Adrenal gland (tissue), 12 donors: ENCODE data around the gene MRPL57. TPM values are rescaled to one million over a fixed set of nuclear protein-coding genes. Genes with fewer than 3 reads are reported as not detected.
"Not testable (repeated sequence)": the region's sequence is repeated elsewhere in the genome, so short reads cannot be mapped to it uniquely, and the experiment has no call there.

ENCODE experiments used
- DNase-seq, 7 donors: peaks; one replicate each; pipeline ENCODE4 v3.0.0-alpha.2; 2019 to 2020
- H3K27ac ChIP-seq, 5 donors: fragments of 200-600 bp; sonication (generic) in 4 of 5; 1 replicate in 3 of 5; 2 replicates in 2 of 5; pipeline versions ENCODE4 v1.5.1 to v1.8.0; 2016 to 2020; ENCODE audit warnings: mild to moderate bottlenecking in 1 of 5
- H3K27me3 ChIP-seq: fragments of 200-600 bp; 2 replicates; pipeline ENCODE4 v1.8.0; 2021
- H3K36me3 ChIP-seq, 2 donors: fragments of 200-600 bp; replicated peaks in 1 of 2; 1 replicate in 1 of 2; 2 replicates in 1 of 2; pipeline versions ENCODE4 v1.5.1 to v1.8.0; 2018 to 2022
- H3K4me1 ChIP-seq, 2 donors: fragments of 200-600 bp; replicated peaks in 1 of 2; 1 replicate in 1 of 2; 2 replicates in 1 of 2; pipeline versions ENCODE4 v1.5.1 to v1.8.0; 2018 to 2021
- H3K4me3 ChIP-seq, 4 donors: fragments of 200-600 bp; sonication (generic) in 3 of 4; one replicate each; pipeline ENCODE4 v1.5.1; 2016 to 2018
- H3K9me3 ChIP-seq, 3 donors: fragments of 200-600 bp; sonication (generic) in 1 of 3; replicated peaks in 1 of 3; 1 replicate in 2 of 3; 2 replicates in 1 of 3; pipeline versions ENCODE4 v1.5.1 to v1.8.0; 2016 to 2021
- CTCF ChIP-seq, 6 experiments: fragments of 450-650 bp in 4 of 6; fragments of 200-600 bp in 2 of 6; sonication (generic) in 1 of 6; IDR thresholded peaks; 1 replicate in 5 of 6; 2 replicates in 1 of 6; pipeline versions ENCODE4 v1.5.1 to v1.8.0; 2016 to 2021; ENCODE audit warnings: antibody characterized with exemption in 6 of 6, mild to moderate bottlenecking in 2 of 6, moderate library complexity in 1 of 6
- POLR2A ChIP-seq, 2 donors: fragments of 450-650 bp; IDR thresholded peaks; one replicate each; pipeline ENCODE4 v1.6.1; 2017; ENCODE audit warnings: antibody characterized with exemption in 2 of 2, mild to moderate bottlenecking in 2 of 2, moderate library complexity in 1 of 2
- WGBS, 4 donors: extraction: QIAGEN DNeasy Blood & Tissue Kit in 2 of 4; methylation state at CpG; one replicate each; pipeline versions ENCODE4 v1.1.5 to v1.1.7; 2013 to 2017; 5-methylcytosine and 5-hydroxymethylcytosine counted together
- intact Hi-C, 2 donors: fragments of 100-400 bp; cut with DNase I; formaldehyde crosslinking; loops; one replicate each; pipeline versions ENCODE4 v1.14.1 to v1.15.0; 2022 to 2023
- polyA plus RNA-seq, 3 donors: library from polyadenylated mRNA; stranded (reverse); fragments of 200-250 nt in 2 of 3; fragments of 350-450 nt in 1 of 3; fragmentation: Illumina TruSeq in 1 of 3; extraction: RNeasy Lipid Tissue Mini Kit (QIAGEN cat#74804) in 1 of 3; gene quantifications; one replicate each; pipeline ENCODE4 v1.2.3, GENCODE V29; 2013 to 2014
- total RNA-seq, 9 donors: library from RNA; depleted of rRNA in 4 of 9; stranded (reverse); fragments of >200 nt in 4 of 9; fragments of 120-200 nt in 1 of 9; fragmentation: NEBNext Ultra II Directional in 1 of 9; extraction: Animal tissue kit (Norgen Biotek cat#: 25700) in 1 of 9; gene quantifications; one replicate each; pipeline versions ENCODE4 v1.1.0 to v1.2.4, GENCODE V29; 2013 to 2023
- donor health status: healthy with polysubstance abuse.
- donor health status: Bipolar disorder and iron deficiency.
- donor health status: DM: yes; HTN: yes; CAD: no.
- donor health status: DM: no; HTN: no; CAD: no.
- donor health status: DM: no; HTN: no; CAD: no.
- donor health status: DM: yes; HTN: yes; CAD: no.

MRPL57 gene
- total and polyA plus RNA-seq, 12 donors, result 28.5 to 71.0 (median 37.1) TPM

DNA sequence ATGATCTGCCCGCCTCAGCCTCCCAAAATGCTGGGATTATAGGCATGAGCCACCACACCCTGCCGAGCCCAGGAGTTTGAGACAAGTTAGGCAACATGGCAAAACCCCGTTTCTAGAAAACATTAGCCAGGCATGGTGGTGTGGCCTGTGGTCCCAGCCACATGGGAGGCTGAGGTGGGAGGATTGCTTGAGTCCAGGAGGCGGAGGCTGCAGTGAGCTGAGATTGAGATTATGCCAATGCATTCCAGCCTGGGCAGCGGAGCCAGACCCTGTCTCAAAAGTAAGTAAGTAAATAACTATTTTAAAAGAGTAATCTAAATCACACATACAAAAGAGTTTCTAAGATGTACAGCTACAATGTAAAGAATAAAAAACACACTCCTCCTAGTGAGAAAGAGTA, 42.0 kb upstream of the MRPL57 start:
- Histone ChIP-seq H3K4me3 (no peak overlapping the region), H3K27me3 (peaks cover 7% of the 10 kb centered on the region), H3K4me1 (peaks cover 0 to 2% of the 10 kb centered on the region in 2 donors), H3K36me3 (no peaks in the 10 kb centered on the region), H3K27ac (no peak overlapping the region), H3K9me3 (no peaks in the 10 kb centered on the region)
- no peak for DNase-seq
- TF ChIP-seq POLR2A (IDR thresholded peaks at IDR 0.05) (no peak), CTCF (IDR thresholded peaks at IDR 0.05) (no peak)
- intact Hi-C loops, result loop anchor here (5.0 to 10.0 kb wide), 2 partner anchors 190 to 192 kb away; no protein-coding TSS in a partner anchor
- 57 to 87% (median 69%) methylated on average over 5 of the region's 5 CpGs for whole genome bisulfite sequencing, 4 donors

DNA sequence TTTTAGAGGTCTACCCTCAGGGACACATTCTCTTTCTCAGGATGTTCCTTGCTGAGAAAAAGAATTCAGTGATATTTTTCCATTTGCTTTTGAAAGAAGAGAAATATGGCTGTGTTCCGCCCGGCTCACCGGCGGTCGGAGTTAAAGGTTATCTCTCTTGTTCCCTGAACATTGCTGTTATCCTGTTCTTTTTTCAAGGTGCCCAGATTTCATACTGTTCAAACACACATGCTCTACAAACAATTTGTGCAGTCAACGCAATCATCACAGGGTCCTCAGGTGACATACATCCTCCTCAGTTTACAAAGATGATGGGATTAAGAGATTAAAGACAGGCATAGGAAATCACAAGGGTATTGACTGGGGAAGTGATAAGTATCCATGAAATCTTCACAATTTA, 40.6 kb upstream of the MRPL57 start:
- intact Hi-C loops, result loop anchor here in 1 of 2 donors (10.0 kb wide), 1 partner anchor 191 kb away; no protein-coding TSS in a partner anchor
- not testable (repeated sequence) for H3K9me3 ChIP-seq
- WGBS, 4 donors, result 65 to 72% (median 71%) methylated on average over 6 of the region's 6 CpGs

GRCh38 chr13:21137696-21138095, 38.8 kb upstream of the MRPL57 start:
- Histone ChIP-seq H3K4me1 (peaks cover 13 to 22% of the 10 kb centered on the region in 2 donors), H3K36me3 (no peaks in the 10 kb centered on the region), H3K27ac (no peak overlapping the region), H3K27me3 (peaks cover 7% of the 10 kb centered on the region), H3K4me3 (no peak overlapping the region), H3K9me3 (no peaks in the 10 kb centered on the region)
- TF ChIP-seq POLR2A (IDR thresholded peaks at IDR 0.05) (no peak), CTCF (IDR thresholded peaks at IDR 0.05) (no peak)
- peak in 2 of 7 donors; percentile 24 to 32 for DNase-seq
- intact Hi-C loops, result loop anchor here in 1 of 2 donors (10.0 kb wide), 1 partner anchor 193 kb away; no protein-coding TSS in a partner anchor
- 55 to 64% (median 60%) methylated on average over 4 to 5 of the region's 5 CpGs for WGBS, 4 donors

More for the DNA sequence above, 40.6 kb upstream of the MRPL57 start:
- H3K4me1 ChIP-seq, H3K4me3 ChIP-seq, DNase-seq, H3K36me3 ChIP-seq, H3K27ac ChIP-seq, H3K27me3 ChIP-seq: not testable (repeated sequence)

DNA sequence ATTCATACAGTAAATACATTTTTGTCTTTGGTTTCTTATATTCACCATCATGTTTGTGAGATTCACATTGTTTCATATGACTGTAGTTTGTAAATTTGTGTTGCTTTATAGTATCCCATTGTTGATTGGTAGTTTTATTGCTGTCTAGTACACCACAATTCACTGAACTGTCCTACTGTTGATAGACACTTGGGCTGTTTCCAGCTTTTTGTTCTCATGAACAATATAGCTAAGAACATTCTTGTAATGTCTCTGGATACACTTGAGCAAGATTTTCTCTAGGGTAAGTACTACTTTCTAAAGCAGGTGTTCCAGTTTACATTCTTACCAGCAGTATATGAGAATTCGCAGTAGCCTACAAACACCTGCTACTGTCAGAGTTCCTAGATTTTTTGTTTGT, 37.9 kb upstream of the MRPL57 start:
- no peak overlapping the region for H3K27ac ChIP-seq
- no peaks in the 10 kb centered on the region for H3K9me3 ChIP-seq
- no peak for TF ChIP-seq POLR2A (IDR thresholded peaks at IDR 0.05)
- peaks cover 13 to 31% of the 10 kb centered on the region in 2 donors for H3K4me1 ChIP-seq
- intact Hi-C loops, result loop anchor here in 1 of 2 donors (10.0 kb wide), 1 partner anchor 194 kb away; no protein-coding TSS in a partner anchor
- H3K27me3 ChIP-seq, result peaks cover 7% of the 10 kb centered on the region
- no peaks in the 10 kb centered on the region for H3K36me3 ChIP-seq
- 73 to 97% (median 92%) methylated on average over 1 of the region's 1 CpG for WGBS, 4 donors
- no peak overlapping the region for H3K4me3 ChIP-seq
- DNase-seq, result no peak

- intact Hi-C loops, result loop anchor here in 1 of 2 donors (10.0 kb wide), 1 partner anchor 195 kb away; no protein-coding TSS in a partner anchor
- DNase-seq, result peak in 2 of 7 donors; percentile 26 to 57
- Histone ChIP-seq H3K27ac (peak overlapping the region in 1 of 5 donors; percentile 79), H3K36me3 (no peaks in the 10 kb centered on the region), H3K27me3 (peaks cover 7% of the 10 kb centered on the region), H3K9me3 (no peaks in the 10 kb centered on the region), H3K4me1 (peaks cover 13 to 36% of the 10 kb centered on the region in 2 donors), H3K4me3 (peak overlapping the region in 2 of 4 donors; percentile 44 to 98)
- 90 to 94% (median 92%) methylated on average over 12 of the region's 12 CpGs for WGBS, 4 donors
- TF ChIP-seq CTCF (IDR thresholded peaks at IDR 0.05) (no peak), POLR2A (IDR thresholded peaks at IDR 0.05) (no peak)
These were observed 37.1 kb upstream of the MRPL57 start for GRCh38 chr13:21139374-21139773.
